ENCODE measurements around the gene LOXL3.

DNA sequence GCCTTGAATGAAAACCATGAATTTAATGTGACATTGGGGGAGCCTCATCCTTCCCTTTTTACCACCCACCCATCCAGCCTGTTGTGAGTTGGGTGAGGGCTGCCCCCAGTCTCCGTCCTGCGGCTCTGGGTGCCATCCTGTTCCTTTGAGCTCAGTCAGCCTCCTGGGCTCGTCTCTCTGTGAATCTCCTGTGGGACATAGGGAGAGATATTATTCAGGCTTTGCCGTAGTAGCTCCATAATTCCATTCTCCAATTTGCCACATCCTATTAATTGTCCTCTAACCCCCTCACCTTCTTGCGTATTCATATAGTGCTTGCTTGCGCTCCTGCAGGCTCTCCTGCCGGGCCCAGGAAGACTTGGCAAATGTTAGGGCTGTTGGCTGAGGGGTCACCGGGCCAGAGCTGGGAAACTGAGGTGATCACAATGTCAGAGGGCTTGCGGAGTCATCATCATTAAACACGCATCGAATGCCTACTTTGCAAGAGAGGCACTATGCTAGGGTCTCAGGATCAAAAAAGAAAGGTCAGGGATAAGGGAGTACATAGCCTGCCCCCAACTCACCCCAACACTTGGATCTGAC, 27.0 kb downstream of the LOXL3 start:
- no peak for TF ChIP-seq POLR2A (IDR thresholded peaks at IDR 0.05)
- TF ChIP-seq, protein P1, sequence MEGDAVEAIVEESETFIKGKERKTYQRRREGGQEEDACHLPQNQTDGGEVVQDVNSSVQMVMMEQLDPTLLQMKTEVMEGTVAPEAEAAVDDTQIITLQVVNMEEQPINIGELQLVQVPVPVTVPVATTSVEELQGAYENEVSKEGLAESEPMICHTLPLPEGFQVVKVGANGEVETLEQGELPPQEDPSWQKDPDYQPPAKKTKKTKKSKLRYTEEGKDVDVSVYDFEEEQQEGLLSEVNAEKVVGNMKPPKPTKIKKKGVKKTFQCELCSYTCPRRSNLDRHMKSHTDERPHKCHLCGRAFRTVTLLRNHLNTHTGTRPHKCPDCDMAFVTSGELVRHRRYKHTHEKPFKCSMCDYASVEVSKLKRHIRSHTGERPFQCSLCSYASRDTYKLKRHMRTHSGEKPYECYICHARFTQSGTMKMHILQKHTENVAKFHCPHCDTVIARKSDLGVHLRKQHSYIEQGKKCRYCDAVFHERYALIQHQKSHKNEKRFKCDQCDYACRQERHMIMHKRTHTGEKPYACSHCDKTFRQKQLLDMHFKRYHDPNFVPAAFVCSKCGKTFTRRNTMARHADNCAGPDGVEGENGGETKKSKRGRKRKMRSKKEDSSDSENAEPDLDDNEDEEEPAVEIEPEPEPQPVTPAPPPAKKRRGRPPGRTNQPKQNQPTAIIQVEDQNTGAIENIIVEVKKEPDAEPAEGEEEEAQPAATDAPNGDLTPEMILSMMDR (IDR thresholded peaks at IDR 0.05) = no peak
